SK-N-SH (cell line): Measurements from ENCODE around the gene ADORA3. TPM values are rescaled to one million over a fixed set of nuclear protein-coding genes. Genes with fewer than 3 reads are reported as not detected.

Source experiments
- CHD2 ChIP-seq: fragments of 150-350 bp; IDR thresholded peaks from 2 replicates; pipeline ENCODE4 v1.6.1; 2018; ENCODE audit warnings: low read length; ENCODE audit not compliant: partially characterized antibody
- FOSL2 ChIP-seq: IDR thresholded peaks from 2 replicates; pipeline ENCODE4 v1.4.0; 2012; ENCODE audit warnings: low read depth, mild to moderate bottlenecking, moderate library complexity, borderline replicate concordance
- FOXM1 ChIP-seq: IDR thresholded peaks from 2 replicates; pipeline ENCODE4 v1.4.0; 2012; ENCODE audit warnings: low read depth, mild to moderate bottlenecking
- GABPA ChIP-seq: IDR thresholded peaks from 2 replicates; pipeline ENCODE4 v1.4.0; 2012; ENCODE audit warnings: low read depth, mild to moderate bottlenecking
- GATA2 ChIP-seq: sonication (generic); formaldehyde crosslinking; IDR thresholded peaks from 2 replicates; pipeline ENCODE4 v1.5.0; 2020; ENCODE audit warnings: mild to moderate bottlenecking, missing genetic modification reagents
- JUND ChIP-seq: IDR thresholded peaks from 2 replicates; pipeline ENCODE4 v1.4.0; 2012
- MAX ChIP-seq: IDR thresholded peaks from 2 replicates; pipeline ENCODE4 v1.4.0; 2012; ENCODE audit warnings: low read depth
- MXI1 ChIP-seq: IDR thresholded peaks from 2 replicates; pipeline ENCODE4 v1.6.1; 2012; ENCODE audit warnings: mild to moderate bottlenecking, low read depth, low read length, improper control_type of control experiment
- POLR2AphosphoS5 ChIP-seq: IDR thresholded peaks from 2 replicates; pipeline ENCODE4 v1.6.1; 2012; ENCODE audit warnings: low read depth, low read length
- REST ChIP-seq: IDR thresholded peaks from 2 replicates; pipeline ENCODE4 v1.6.1; 2012; ENCODE audit warnings: mild to moderate bottlenecking, low read depth, low read length, moderate library complexity
- RXRA ChIP-seq: IDR thresholded peaks from 2 replicates; pipeline ENCODE4 v1.4.0; 2012; ENCODE audit warnings: low read depth, mild to moderate bottlenecking, borderline replicate concordance
- SIN3A ChIP-seq: IDR thresholded peaks from 2 replicates; pipeline ENCODE4 v1.6.1; 2012; ENCODE audit warnings: low read depth, mild to moderate bottlenecking, low read length, moderate library complexity, borderline replicate concordance
- YY1 ChIP-seq: IDR thresholded peaks from 2 replicates; pipeline ENCODE4 v1.4.0; 2012; ENCODE audit warnings: low read depth, mild to moderate bottlenecking
- polyA plus RNA-seq, 3 experiments: library from polyadenylated mRNA; depleted of rRNA; stranded (reverse); fragments of >200 nt; gene quantifications; 2 replicates each; pipeline ENCODE4 v1.2.3, GENCODE V29; 2012
- TF ChIP-seq, protein P1 (sequence below): fragments of 150-350 bp; IDR thresholded peaks from 2 replicates; pipeline ENCODE4 v1.6.1; 2017; ENCODE audit warnings: antibody characterized with exemption, low read length, low read depth, borderline replicate concordance
- TF ChIP-seq, protein P2 (sequence below): fragments of 150-350 bp; IDR thresholded peaks from 2 replicates; pipeline ENCODE4 v1.6.1; 2016; ENCODE audit warnings: mild to moderate bottlenecking, low read depth, low read length

ADORA3 gene
- polyA plus RNA-seq, 1 of the 3 experiments (the other 2 are of a cell fraction): not detected

GRCh38 chr1:111481387-111482221, 21.8 kb downstream of the ADORA3 start (continued):
- TF ChIP-seq, protein P1, sequence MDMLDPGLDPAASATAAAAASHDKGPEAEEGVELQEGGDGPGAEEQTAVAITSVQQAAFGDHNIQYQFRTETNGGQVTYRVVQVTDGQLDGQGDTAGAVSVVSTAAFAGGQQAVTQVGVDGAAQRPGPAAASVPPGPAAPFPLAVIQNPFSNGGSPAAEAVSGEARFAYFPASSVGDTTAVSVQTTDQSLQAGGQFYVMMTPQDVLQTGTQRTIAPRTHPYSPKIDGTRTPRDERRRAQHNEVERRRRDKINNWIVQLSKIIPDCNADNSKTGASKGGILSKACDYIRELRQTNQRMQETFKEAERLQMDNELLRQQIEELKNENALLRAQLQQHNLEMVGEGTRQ: no peak
- TF ChIP-seq FOXM1: no peak
- no peak for TF ChIP-seq POLR2AphosphoS5
- TF ChIP-seq FOSL2: no peak
- TF ChIP-seq GATA2 (CRISPR knock-in tag): no peak
- TF ChIP-seq RXRA: no peak
- no peak for TF ChIP-seq MXI1
- TF ChIP-seq CHD2: no peak
- no peak for TF ChIP-seq MAX
- no peak for TF ChIP-seq JUND
- TF ChIP-seq SIN3A: no peak
- TF ChIP-seq, protein P2, sequence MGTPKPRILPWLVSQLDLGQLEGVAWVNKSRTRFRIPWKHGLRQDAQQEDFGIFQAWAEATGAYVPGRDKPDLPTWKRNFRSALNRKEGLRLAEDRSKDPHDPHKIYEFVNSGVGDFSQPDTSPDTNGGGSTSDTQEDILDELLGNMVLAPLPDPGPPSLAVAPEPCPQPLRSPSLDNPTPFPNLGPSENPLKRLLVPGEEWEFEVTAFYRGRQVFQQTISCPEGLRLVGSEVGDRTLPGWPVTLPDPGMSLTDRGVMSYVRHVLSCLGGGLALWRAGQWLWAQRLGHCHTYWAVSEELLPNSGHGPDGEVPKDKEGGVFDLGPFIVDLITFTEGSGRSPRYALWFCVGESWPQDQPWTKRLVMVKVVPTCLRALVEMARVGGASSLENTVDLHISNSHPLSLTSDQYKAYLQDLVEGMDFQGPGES: no peak
- no peak for TF ChIP-seq YY1
- no peak for TF ChIP-seq GABPA
- TF ChIP-seq REST: no peak
